CD4-positive, alpha-beta T cell treated with Interleukin-17A for 4 hours (primary cell): Measurements from ENCODE around the gene IFRD1.
"Not testable (repeated sequence)": the region's sequence is repeated elsewhere in the genome, so short reads cannot be mapped to it uniquely, and the experiment has no call there.

ENCODE experiments used
- DNase-seq: peaks from one replicate; pipeline ENCODE4 v3.0.0-alpha.2; 2020; ENCODE audit warnings: mixed read lengths

IFRD1 gene

GRCh38 chr7:112492186-112492585 lies 41.9 kb downstream of the IFRD1 start:
- no peak for DNase-seq

GRCh38 chr7:112494656-112495055 lies 44.4 kb downstream of the IFRD1 start:
- no peak for DNase-seq

GRCh38 chr7:112495156-112495788 lies 45.0 kb downstream of the IFRD1 start:
- DNase-seq, result no peak

- peak; percentile 55 for DNase-seq
These were observed 45.7 kb downstream of the IFRD1 start for GRCh38 chr7:112495810-112496462.

- no peak for DNase-seq
These were observed 47.2 kb downstream of the IFRD1 start for GRCh38 chr7:112497481-112497880.

- no peak for DNase-seq
These were observed 50.4 kb downstream of the IFRD1 start for GRCh38 chr7:112500619-112501018.

GRCh38 chr7:112501801-112502503 lies 51.7 kb downstream of the IFRD1 start:
- DNase-seq, result no peak

GRCh38 chr7:112502700-112503099 lies 52.4 kb downstream of the IFRD1 start:
- DNase-seq, result no peak

GRCh38 chr7:112503361-112503972 lies 53.2 kb downstream of the IFRD1 start:
- no peak for DNase-seq

- no peak for DNase-seq
These were observed 53.9 kb downstream of the IFRD1 start for GRCh38 chr7:112504093-112504695.

GRCh38 chr7:112505495-112505894 lies 55.2 kb downstream of the IFRD1 start:
- DNase-seq, result no peak

GRCh38 chr7:112508404-112508803 lies 58.1 kb downstream of the IFRD1 start:
- no peak for DNase-seq

GRCh38 chr7:112509402-112509801 lies 59.1 kb downstream of the IFRD1 start:
- DNase-seq, result no peak

- no peak for DNase-seq
These were observed 59.9 kb downstream of the IFRD1 start for GRCh38 chr7:112510001-112510742.

- no peak for DNase-seq
These were observed 60.5 kb downstream of the IFRD1 start for GRCh38 chr7:112510743-112511110.

GRCh38 chr7:112511451-112512202 lies 61.4 kb downstream of the IFRD1 start:
- no peak for DNase-seq

- no peak for DNase-seq
These were observed 62.4 kb downstream of the IFRD1 start for GRCh38 chr7:112512451-112513210.

- no peak for DNase-seq
These were observed 65.7 kb downstream of the IFRD1 start for GRCh38 chr7:112515989-112516388.

- not testable (repeated sequence) for DNase-seq
These were observed 66.2 kb downstream of the IFRD1 start for GRCh38 chr7:112516418-112516817.

- DNase-seq, result no peak
These were observed 67.2 kb downstream of the IFRD1 start for GRCh38 chr7:112517487-112517886.

- no peak for DNase-seq
These were observed 70.5 kb downstream of the IFRD1 start for GRCh38 chr7:112520787-112521186.
